Activated naive CD8-positive, alpha-beta T cell treated with anti-CD3 and anti-CD28 coated beads, Interleukin-2, amount 10 ng/mL, durations not matched to agents 7 days and 5 days (primary cell): ENCODE measurements around the gene KRTAP5-3. TPM values are rescaled to one million over a fixed set of nuclear protein-coding genes. Genes with fewer than 3 reads are reported as not detected.

Experiments
- ATAC-seq: fragments of 150-1000 bp; cut with Tn5 transposase; one replicate; pipeline ENCODE4 v1.10.0; 2021; ENCODE audit warnings: low read depth, moderate library complexity
- POLR2A ChIA-PET: fragments of 350-600 bp; sonication (Branson Sonifier 250); formaldehyde crosslinking; loops from one replicate; lab custom pipeline; 2021; ENCODE audit warnings: antibody characterized with exemption; lab: Charles Lee
- DNase-seq: peaks from one replicate; pipeline ENCODE4 v3.0.0; 2021
- H3K27ac Mint-ChIP-seq: one replicate; pipeline ENCODE4 v1.8.0; 2022; ENCODE audit warnings: mild to moderate bottlenecking, mixed read lengths
- H3K27me3 Mint-ChIP-seq: one replicate; pipeline ENCODE4 v1.8.0; 2022; ENCODE audit warnings: mild to moderate bottlenecking, moderate library complexity, mixed read lengths
- H3K36me3 Mint-ChIP-seq: one replicate; pipeline ENCODE4 v1.8.0; 2021; ENCODE audit warnings: mild to moderate bottlenecking, mixed read lengths
- H3K4me1 Mint-ChIP-seq: one replicate; pipeline ENCODE4 v1.8.0; 2021; ENCODE audit warnings: mixed read lengths
- H3K4me3 Mint-ChIP-seq: one replicate; pipeline ENCODE4 v1.8.0; 2022; ENCODE audit warnings: mild to moderate bottlenecking, moderate library complexity, mixed read lengths
- H3K9me3 Mint-ChIP-seq: one replicate; pipeline ENCODE4 v1.8.0; 2021; ENCODE audit warnings: mixed read lengths
- total RNA-seq, 2 experiments: library from RNA; stranded (reverse); gene quantifications; one replicate each; pipeline ENCODE4 v1.2.3, GENCODE V29; 2021

KRTAP5-3 gene
- total RNA-seq, 2 experiments from 2014 or later = not detected

GRCh38 chr11:1559111-1559951, 48.9 kb downstream of the KRTAP5-3 start:
- no peak for ATAC-seq
- Mint-ChIP-seq H3K4me3 (no peak overlapping the region), H3K4me1 (no peaks in the 10 kb centered on the region), H3K9me3 (no peaks in the 10 kb centered on the region), H3K36me3 (no peaks in the 10 kb centered on the region), H3K27ac (no peak overlapping the region), H3K27me3 (no peaks in the 10 kb centered on the region)
- POLR2A ChIA-PET = no interaction called here
- no peak for DNase-seq

DNA sequence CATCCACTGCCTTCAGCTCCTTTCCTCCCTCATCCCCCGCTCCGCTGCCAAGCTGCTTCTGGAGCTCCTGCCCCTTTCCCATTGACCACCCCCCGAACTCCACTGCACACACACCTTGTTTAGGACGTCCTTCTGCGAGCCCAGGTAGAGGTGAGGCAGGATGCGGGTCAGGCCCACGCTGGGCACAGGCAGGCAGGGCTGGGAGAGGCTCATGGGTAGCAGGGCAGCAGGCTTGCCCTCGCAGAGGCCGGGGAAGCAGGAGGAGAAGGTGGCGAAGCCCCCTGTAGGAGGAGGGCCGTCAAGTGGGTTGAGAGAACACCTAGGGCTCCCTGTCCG, 49.5 kb downstream of the KRTAP5-3 start:
- H3K4me3 Mint-ChIP-seq = no peak overlapping the region
- no peak for DNase-seq
- ATAC-seq = no peak
- H3K36me3 Mint-ChIP-seq = no peaks in the 10 kb centered on the region
- peaks cover 1% of the 10 kb centered on the region for H3K27me3 Mint-ChIP-seq
- POLR2A ChIA-PET = no interaction called here
- no peaks in the 10 kb centered on the region for H3K4me1 Mint-ChIP-seq
- no peaks in the 10 kb centered on the region for H3K9me3 Mint-ChIP-seq
- no peak overlapping the region for H3K27ac Mint-ChIP-seq

GRCh38 chr11:1557904-1558774, 50.1 kb downstream of the KRTAP5-3 start:
- no peaks in the 10 kb centered on the region for H3K4me1 Mint-ChIP-seq
- H3K27ac Mint-ChIP-seq = no peak overlapping the region
- peaks cover 2% of the 10 kb centered on the region for H3K27me3 Mint-ChIP-seq
- H3K4me3 Mint-ChIP-seq = no peak overlapping the region
- H3K36me3 Mint-ChIP-seq = no peaks in the 10 kb centered on the region
- DNase-seq (no peak), ATAC-seq (no peak)
- POLR2A ChIA-PET = no interaction called here
- no peaks in the 10 kb centered on the region for H3K9me3 Mint-ChIP-seq

Other genes starting within 250 kb of the KRTAP5-3 start
- gene BRSK2, start 218.5 kb downstream of the KRTAP5-3 start, total RNA-seq = under 1 TPM; 0.36 to 0.37 TPM
- 10 to 100 TPM; 43.2 to 47.2 TPM for gene MOB2, start 121.7 kb downstream of the KRTAP5-3 start, total RNA-seq
- gene DUSP8, start 36.2 kb downstream of the KRTAP5-3 start, total RNA-seq = 1 to 10 TPM; 3.4 to 3.7 TPM
- not detected for gene KRTAP5-1, start 23.2 kb downstream of the KRTAP5-3 start, total RNA-seq
- not detected for gene KRTAP5-2, start 10.2 kb downstream of the KRTAP5-3 start, total RNA-seq
- gene KRTAP5-4, start 13.7 kb upstream of the KRTAP5-3 start, total RNA-seq = not detected
- not detected for gene KRTAP5-5, start 21.3 kb upstream of the KRTAP5-3 start, total RNA-seq
- gene KRTAP5-6, start 88.7 kb upstream of the KRTAP5-3 start, total RNA-seq = not detected
- gene IFITM10, start 142.1 kb upstream of the KRTAP5-3 start, total RNA-seq = 1 to 10 TPM in 1 of 2 experiments, under 1 TPM in 1; 0.82 to 1.3 TPM
- gene CTSD, start 155.5 kb upstream of the KRTAP5-3 start, total RNA-seq = 100 to 1,000 TPM; 192 to 208 TPM
- gene SYT8, start 226.5 kb upstream of the KRTAP5-3 start, total RNA-seq = not detected
- under 1 TPM in 1 of 2 experiments, not detected in 1; 0.67 TPM for gene TNNI2, start 230.5 kb upstream of the KRTAP5-3 start, total RNA-seq
- gene LSP1, start 244.6 kb upstream of the KRTAP5-3 start, total RNA-seq = 100 to 1,000 TPM; 438 to 453 TPM